GM12801 (cell line): ENCODE results near the gene PRKRIP1.

ENCODE experiments used
- TF ChIP-seq, protein P1 (sequence below): IDR thresholded peaks from one replicate; pipeline ENCODE4 v1.5.1; 2011; ENCODE audit warnings: control low read depth; ENCODE audit not compliant: insufficient read length; ENCODE audit errors: extremely low read depth

The PRKRIP1 gene

DNA sequence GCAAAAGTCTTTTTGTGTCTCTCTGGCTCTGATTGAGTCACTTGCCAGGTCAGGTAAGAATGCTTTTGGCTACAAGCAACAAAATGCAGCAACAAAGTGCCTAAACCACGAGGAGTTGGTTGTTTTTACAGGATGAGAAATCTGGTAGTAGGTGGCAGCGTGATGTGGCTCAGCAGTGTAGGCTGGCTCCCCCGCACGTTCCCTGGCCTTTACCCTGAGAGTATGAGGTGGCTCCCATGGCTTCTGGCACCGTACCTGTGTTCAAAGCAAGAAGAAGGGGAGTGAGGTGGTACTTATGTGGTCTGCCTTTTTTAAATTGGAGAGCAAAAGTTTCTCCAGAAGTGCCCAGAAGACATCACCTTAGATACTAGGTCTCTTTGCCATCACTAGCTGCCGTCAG is 11.7 kb downstream of the PRKRIP1 start:
- TF ChIP-seq, protein P1, sequence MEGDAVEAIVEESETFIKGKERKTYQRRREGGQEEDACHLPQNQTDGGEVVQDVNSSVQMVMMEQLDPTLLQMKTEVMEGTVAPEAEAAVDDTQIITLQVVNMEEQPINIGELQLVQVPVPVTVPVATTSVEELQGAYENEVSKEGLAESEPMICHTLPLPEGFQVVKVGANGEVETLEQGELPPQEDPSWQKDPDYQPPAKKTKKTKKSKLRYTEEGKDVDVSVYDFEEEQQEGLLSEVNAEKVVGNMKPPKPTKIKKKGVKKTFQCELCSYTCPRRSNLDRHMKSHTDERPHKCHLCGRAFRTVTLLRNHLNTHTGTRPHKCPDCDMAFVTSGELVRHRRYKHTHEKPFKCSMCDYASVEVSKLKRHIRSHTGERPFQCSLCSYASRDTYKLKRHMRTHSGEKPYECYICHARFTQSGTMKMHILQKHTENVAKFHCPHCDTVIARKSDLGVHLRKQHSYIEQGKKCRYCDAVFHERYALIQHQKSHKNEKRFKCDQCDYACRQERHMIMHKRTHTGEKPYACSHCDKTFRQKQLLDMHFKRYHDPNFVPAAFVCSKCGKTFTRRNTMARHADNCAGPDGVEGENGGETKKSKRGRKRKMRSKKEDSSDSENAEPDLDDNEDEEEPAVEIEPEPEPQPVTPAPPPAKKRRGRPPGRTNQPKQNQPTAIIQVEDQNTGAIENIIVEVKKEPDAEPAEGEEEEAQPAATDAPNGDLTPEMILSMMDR, result no peak

DNA sequence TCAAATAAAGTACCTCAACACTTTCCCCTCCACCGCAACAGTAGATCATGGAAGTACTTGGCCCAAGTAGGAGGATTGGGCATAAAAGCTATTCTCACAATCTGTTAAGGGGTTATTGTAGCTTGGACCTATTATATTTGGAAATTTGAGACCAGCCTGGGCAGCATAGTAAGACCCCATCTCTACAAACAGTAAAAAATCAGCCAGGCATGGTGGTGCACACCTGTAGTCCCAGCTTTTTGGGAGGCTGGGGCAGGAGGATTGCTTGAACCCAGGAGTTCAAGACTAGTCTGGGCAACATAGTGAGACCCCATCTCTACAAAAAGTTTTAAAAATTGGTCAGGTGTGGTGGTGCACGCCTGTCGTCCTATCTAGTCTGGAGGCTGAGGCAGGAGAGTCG is 13.2 kb downstream of the PRKRIP1 start:
- TF ChIP-seq, protein P1, result no peak

DNA sequence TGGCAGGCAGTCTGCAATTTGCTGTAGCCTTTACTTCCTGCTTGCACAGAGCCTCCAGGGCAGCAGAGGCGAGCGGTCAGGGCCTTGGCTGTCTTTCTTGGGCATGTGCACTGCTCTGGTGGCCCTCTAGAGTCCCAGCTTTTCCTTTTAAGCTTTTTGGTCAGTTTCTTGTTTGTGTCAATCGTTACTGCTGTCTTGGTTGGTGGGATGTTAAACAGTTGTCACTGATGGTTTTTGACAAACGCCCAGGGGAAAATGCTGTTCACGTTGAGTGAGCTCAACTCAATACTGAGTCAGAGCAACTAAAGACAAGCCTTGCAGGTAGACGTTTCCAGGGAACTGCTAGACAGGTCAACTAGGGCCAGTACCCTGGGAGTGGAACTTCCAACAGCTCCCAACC is 14.0 kb downstream of the PRKRIP1 start:
- TF ChIP-seq, protein P1, result no peak

DNA sequence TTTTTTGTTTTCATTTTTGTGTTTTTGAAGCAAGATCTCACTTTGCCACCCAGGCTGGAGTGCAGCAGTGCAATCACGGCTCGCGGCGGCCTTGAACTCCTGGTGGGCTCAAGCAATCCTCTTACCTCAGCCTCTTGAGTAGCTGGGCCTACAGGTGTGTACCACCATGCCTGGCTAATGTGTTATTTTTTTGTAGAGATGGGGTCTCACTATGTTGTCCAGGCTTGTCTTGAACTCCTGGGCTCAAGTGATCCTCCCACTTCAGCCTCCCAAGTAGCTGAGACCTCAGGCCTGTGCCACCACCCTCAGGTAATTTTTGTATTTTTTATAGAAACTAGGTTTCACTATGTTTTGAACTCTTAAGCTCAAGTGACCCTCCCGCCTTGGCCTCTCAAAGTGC is 14.8 kb downstream of the PRKRIP1 start:
- TF ChIP-seq, protein P1, result no peak

DNA sequence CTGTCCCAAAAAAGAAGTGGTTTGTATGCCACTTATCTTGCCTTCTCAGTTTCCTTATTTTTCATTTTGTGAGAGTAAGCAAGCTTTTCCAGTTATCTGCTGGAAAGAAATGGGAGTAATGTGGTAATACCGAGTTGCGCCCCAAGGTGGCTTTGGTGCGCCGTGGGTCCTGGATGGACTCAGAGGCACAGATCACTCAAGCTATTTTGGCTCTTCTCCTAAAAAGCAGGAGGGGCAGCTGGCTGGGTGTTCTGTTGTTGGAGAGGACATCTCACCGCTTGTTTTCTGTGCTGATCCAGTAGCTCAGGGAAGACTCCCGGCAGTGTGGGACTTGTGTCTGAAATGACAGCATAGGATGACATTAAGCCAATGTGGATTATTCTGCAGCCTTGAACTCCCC is 16.4 kb downstream of the PRKRIP1 start:
- TF ChIP-seq, protein P1, result no peak

DNA sequence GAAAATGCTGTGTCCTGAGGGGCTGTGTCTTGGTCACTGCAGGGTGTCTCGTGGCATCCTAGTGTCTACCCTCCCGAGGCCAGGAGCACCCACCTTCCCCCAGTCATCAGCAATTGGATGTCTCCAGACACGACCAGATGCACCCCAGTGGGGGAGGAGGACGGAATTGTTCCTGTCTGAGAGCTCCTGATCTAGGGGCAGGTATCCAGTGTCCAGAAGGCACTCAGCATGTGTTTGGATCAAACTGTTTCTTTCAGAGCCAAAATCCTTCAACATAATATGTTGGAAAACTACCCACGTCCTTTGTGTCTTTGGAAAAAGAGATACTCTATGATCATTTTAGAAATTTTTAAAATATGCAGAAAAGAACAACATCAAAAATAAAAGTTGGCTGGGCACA is 16.9 kb downstream of the PRKRIP1 start:
- TF ChIP-seq, protein P1, result no peak

DNA sequence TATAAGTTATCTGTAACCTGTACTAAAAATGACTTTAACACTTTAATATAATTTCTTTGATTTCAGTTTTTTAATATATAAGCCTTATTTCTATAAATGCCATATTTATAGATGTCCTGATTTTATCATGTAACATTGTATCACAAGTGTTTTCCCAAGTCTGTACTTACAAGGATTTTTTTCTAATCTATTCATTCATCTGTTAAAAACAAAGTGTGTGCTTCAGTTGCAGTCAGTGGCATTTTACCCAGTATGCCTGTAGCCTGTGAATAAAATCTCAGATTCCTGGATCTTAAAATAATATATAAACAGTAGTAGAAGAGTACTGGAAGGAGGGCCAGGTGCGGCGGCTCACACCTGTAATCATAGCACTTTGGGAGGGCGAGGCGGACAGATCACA is 17.4 kb downstream of the PRKRIP1 start:
- TF ChIP-seq, protein P1, result no peak
